Spleen (tissue), 11 donors: ENCODE measurements around the gene RBM26. TPM values are rescaled to one million over a fixed set of nuclear protein-coding genes. Genes with fewer than 3 reads are reported as not detected.

Source experiments
- DNase-seq: peaks from one replicate; pipeline ENCODE4 v3.0.0-alpha.2; 2020
- H3K27ac ChIP-seq, 8 donors: fragments of 200-600 bp; sonication (generic) in 7 of 8; 1 replicate in 4 of 8; 2 replicates in 4 of 8; pipeline versions ENCODE4 v1.5.0 to v1.8.0; 2016 to 2021; ENCODE audit warnings: inconsistent platforms in 4 of 8, mild to moderate bottlenecking in 4 of 8, moderate library complexity in 1 of 8
- H3K27me3 ChIP-seq, 7 donors: fragments of 200-600 bp; sonication (generic) in 6 of 7; replicated peaks in 1 of 7; 1 replicate in 4 of 7; 2 replicates in 3 of 7; pipeline versions ENCODE4 v1.5.0 to v1.8.0; 2016 to 2021; ENCODE audit warnings: inconsistent platforms in 3 of 7, mild to moderate bottlenecking in 1 of 7
- H3K36me3 ChIP-seq, 6 donors: fragments of 200-600 bp; sonication (generic) in 5 of 6; 1 replicate in 4 of 6; 2 replicates in 2 of 6; pipeline versions ENCODE4 v1.5.0 to v1.8.0; 2016 to 2021; ENCODE audit warnings: inconsistent platforms in 2 of 6
- H3K4me1 ChIP-seq, 6 donors: fragments of 200-600 bp; sonication (generic) in 5 of 6; 1 replicate in 3 of 6; 2 replicates in 3 of 6; pipeline versions ENCODE4 v1.5.0 to v1.8.0; 2016 to 2021; ENCODE audit warnings: inconsistent platforms in 3 of 6
- H3K4me3 ChIP-seq, 8 donors: fragments of 200-600 bp; sonication (generic) in 7 of 8; 1 replicate in 4 of 8; 2 replicates in 4 of 8; pipeline versions ENCODE4 v1.5.0 to v1.8.0; 2016 to 2021; ENCODE audit warnings: inconsistent platforms in 4 of 8, mild to moderate bottlenecking in 4 of 8, moderate library complexity in 2 of 8
- H3K9me3 ChIP-seq, 8 donors: fragments of 200-600 bp; sonication (generic) in 7 of 8; 1 replicate in 4 of 8; 2 replicates in 4 of 8; pipeline versions ENCODE4 v1.5.0 to v1.8.0; 2016 to 2021; ENCODE audit warnings: inconsistent platforms in 4 of 8
- CTCF ChIP-seq, 11 experiments: fragments of 200-600 bp in 7 of 11; fragments of 450-650 bp in 4 of 11; sonication (generic) in 4 of 11; IDR thresholded peaks in 8 of 11; conservative IDR thresholded peaks in 3 of 11; 1 replicate in 7 of 11; 2 replicates in 4 of 11; pipeline versions ENCODE4 v1.4.0 to v1.8.0; 2016 to 2021; ENCODE audit warnings: antibody characterized with exemption in 11 of 11, inconsistent platforms in 4 of 11, mild to moderate bottlenecking in 1 of 11
- POLR2A ChIP-seq, 3 donors: fragments of 450-650 bp; IDR thresholded peaks; one replicate each; pipeline ENCODE4 v1.5.1; 2017; ENCODE audit warnings: antibody characterized with exemption in 3 of 3, mild to moderate bottlenecking in 1 of 3
- POLR2AphosphoS5 ChIP-seq, 3 donors: sonication (generic); formaldehyde crosslinking; IDR thresholded peaks; one replicate each; pipeline ENCODE4 v1.5.1; 2017; ENCODE audit warnings: antibody characterized with exemption in 3 of 3
- WGBS, 5 donors: extraction: QIAGEN DNeasy Blood & Tissue Kit in 3 of 5; methylation state at CpG; one replicate each; pipeline versions ENCODE4 v1.1.5 to v1.1.7; 2013 to 2018; 5-methylcytosine and 5-hydroxymethylcytosine counted together
- intact Hi-C: fragments of 100-400 bp; cut with DNase I; formaldehyde crosslinking; loops from one replicate; pipeline ENCODE4 v1.15.0; 2023; ENCODE audit warnings: low total_unique reads
- polyA plus RNA-seq, 3 donors: library from polyadenylated mRNA; stranded (reverse); fragments of 200-250 nt; gene quantifications; one replicate each; pipeline ENCODE4 v1.2.1, GENCODE V29; 2013
- total RNA-seq, 7 donors: library from RNA; depleted of rRNA in 3 of 7; stranded (reverse); fragments of >200 nt in 3 of 7; fragmentation: NEBNext Ultra II Directional in 4 of 7; extraction: Animal tissue kit (Norgen Biotek cat#: 25700) in 4 of 7; gene quantifications; one replicate each; pipeline versions ENCODE4 v1.1.0 to v1.2.1, GENCODE V29; 2016 to 2021
- donor health status: healthy with polysubstance abuse.
- donor health status: DM: no; HTN: no; CAD: no; lungs with moderate emphysema.
- donor health status: DM: no; HTN: no; CAD: no.
- donor health status: Bipolar disorder and iron deficiency.
- donor health status: healthy.
- donor health status: DM: no; HTN: no; CAD: no.
- donor health status: DM: yes; HTN: yes; CAD: no.

RBM26 gene
- total and polyA plus RNA-seq, 10 donors = 25.6 to 87.6 (median 63.6) TPM

- H3K4me1 ChIP-seq = peaks cover 0 to 6% (median 0%) of the 10 kb centered on the region in 6 donors
- DNase-seq = no peak
- no peak for TF ChIP-seq CTCF (IDR thresholded peaks at IDR 0.05 in 8 of 11, conservative IDR thresholded peaks at IDR 0.05 in 3 of 11)
- TF ChIP-seq POLR2AphosphoS5 (IDR thresholded peaks at IDR 0.05) = no peak
- TF ChIP-seq POLR2A (IDR thresholded peaks at IDR 0.05) = no peak
- H3K27me3 ChIP-seq = no peaks in the 10 kb centered on the region
- H3K36me3 ChIP-seq = peaks cover 3 to 100% (median 63%) of the 10 kb centered on the region in 6 donors
- no peaks in the 10 kb centered on the region for H3K9me3 ChIP-seq
- intact Hi-C loops = no loop called here
- 87 to 100% (median 91%) methylated on average over 3 of the region's 3 CpGs for WGBS, 5 donors
- no peak overlapping the region for H3K4me3 ChIP-seq
- H3K27ac ChIP-seq = no peak overlapping the region
Observed at GRCh38 chr13:79361299-79361698, 44.8 kb downstream of the RBM26 start.

- Histone ChIP-seq H3K9me3 (no peaks in the 10 kb centered on the region), H3K36me3 (peaks cover 4 to 100% (median 59%) of the 10 kb centered on the region in 6 donors), H3K27me3 (no peaks in the 10 kb centered on the region), H3K4me1 (peaks cover 0 to 6% (median 0%) of the 10 kb centered on the region in 6 donors), H3K27ac (no peak overlapping the region), H3K4me3 (no peak overlapping the region)
- 34 to 67% (median 54%) methylated on average over 1 of the region's 1 CpG for WGBS, 5 donors
- intact Hi-C loops = no loop called here
- DNase-seq = no peak
- TF ChIP-seq POLR2AphosphoS5 (IDR thresholded peaks at IDR 0.05) (no peak), POLR2A (IDR thresholded peaks at IDR 0.05) (no peak), CTCF (IDR thresholded peaks at IDR 0.05 in 8 of 11, conservative IDR thresholded peaks at IDR 0.05 in 3 of 11) (no peak)
Observed at GRCh38 chr13:79360095-79360494, 46.0 kb downstream of the RBM26 start.

GRCh38 chr13:79359064-79359463 is 47.0 kb downstream of the RBM26 start:
- H3K9me3 ChIP-seq = no peaks in the 10 kb centered on the region
- peaks cover 11 to 100% (median 59%) of the 10 kb centered on the region in 6 donors for H3K36me3 ChIP-seq
- TF ChIP-seq CTCF (IDR thresholded peaks at IDR 0.05 in 8 of 11, conservative IDR thresholded peaks at IDR 0.05 in 3 of 11) (no peak), POLR2AphosphoS5 (IDR thresholded peaks at IDR 0.05) (no peak), POLR2A (IDR thresholded peaks at IDR 0.05) (no peak)
- intact Hi-C loops = no loop called here
- no peaks in the 10 kb centered on the region for H3K27me3 ChIP-seq
- H3K4me1 ChIP-seq = peaks cover 0 to 6% (median 0%) of the 10 kb centered on the region in 6 donors
- DNase-seq = no peak
- no peak overlapping the region for H3K27ac ChIP-seq
- H3K4me3 ChIP-seq = no peak overlapping the region

GRCh38 chr13:79354285-79354684 is 51.8 kb downstream of the RBM26 start:
- H3K4me1 ChIP-seq = no peaks in the 10 kb centered on the region
- H3K4me3 ChIP-seq = no peak overlapping the region
- DNase-seq = no peak
- no peak for TF ChIP-seq POLR2A (IDR thresholded peaks at IDR 0.05)
- TF ChIP-seq CTCF (IDR thresholded peaks at IDR 0.05 in 8 of 11, conservative IDR thresholded peaks at IDR 0.05 in 3 of 11) = no peak
- TF ChIP-seq POLR2AphosphoS5 (IDR thresholded peaks at IDR 0.05) = no peak
- H3K27me3 ChIP-seq = no peaks in the 10 kb centered on the region
- WGBS, 5 donors = 97 to 99% (median 98%) methylated on average over 3 of the region's 3 CpGs
- H3K36me3 ChIP-seq = peaks cover 11 to 100% (median 66%) of the 10 kb centered on the region in 6 donors
- intact Hi-C loops = no loop called here
- no peaks in the 10 kb centered on the region for H3K9me3 ChIP-seq
- H3K27ac ChIP-seq = no peak overlapping the region
